Measurements from ENCODE around the gene METTL8. TPM values are rescaled to one million over a fixed set of nuclear protein-coding genes. Genes with fewer than 3 reads are reported as not detected.
A peak's percentile ranks its signal among the peaks of the same experiment; 100 is the strongest.

METTL8 gene
- polyA plus RNA-seq, 6 donors from 2014 or later = 25.9 to 70.3 (median 54.4) TPM

- peak overlapping the region in 2 of 6 donors; percentile 73 to 78 for H3K27ac Mint-ChIP-seq
- no peaks in the 10 kb centered on the region for H3K36me3 Mint-ChIP-seq
- no peaks in the 10 kb centered on the region for H3K27me3 Mint-ChIP-seq
- ATAC-seq (ENCODE audit: low read depth in 2 of 2) (no peak), DNase-seq (no peak)
- H3K4me1 Mint-ChIP-seq = peaks cover 32 to 48% (median 40%) of the 10 kb centered on the region in 3 donors
- H3K4me3 Mint-ChIP-seq = no peak overlapping the region
- peaks cover 0 to 6% (median under 1%) of the 10 kb centered on the region in 7 donors for H3K9me3 Mint-ChIP-seq
Observed at GRCh38 chr2:171345971-171346722, 87.6 kb downstream of the METTL8 start.

- H3K36me3 Mint-ChIP-seq = no peaks in the 10 kb centered on the region
- ATAC-seq (ENCODE audit: low read depth in 2 of 2) = no peak
- no peak for DNase-seq
- H3K27ac Mint-ChIP-seq = peak overlapping the region in 2 of 6 donors; percentile 10 to 37
- H3K4me3 Mint-ChIP-seq = no peak overlapping the region
- peaks cover 32 to 48% (median 42%) of the 10 kb centered on the region in 3 donors for H3K4me1 Mint-ChIP-seq
- H3K27me3 Mint-ChIP-seq = no peaks in the 10 kb centered on the region
- no peaks in the 10 kb centered on the region for H3K9me3 Mint-ChIP-seq
Observed at GRCh38 chr2:171344182-171344581, 89.6 kb downstream of the METTL8 start.

- ATAC-seq (ENCODE audit: low read depth in 2 of 2) = no peak
- peak overlapping the region in 4 of 6 donors; percentile 33 to 90 (median 74) for H3K27ac Mint-ChIP-seq
- peaks cover 31 to 52% (median 42%) of the 10 kb centered on the region in 3 donors for H3K4me1 Mint-ChIP-seq
- DNase-seq = no peak
- H3K9me3 Mint-ChIP-seq = no peaks in the 10 kb centered on the region
- no peak overlapping the region for H3K4me3 Mint-ChIP-seq
- H3K36me3 Mint-ChIP-seq = no peaks in the 10 kb centered on the region
- no peaks in the 10 kb centered on the region for H3K27me3 Mint-ChIP-seq
Observed at GRCh38 chr2:171342067-171342413, 91.8 kb downstream of the METTL8 start.

GRCh38 chr2:171341394-171342066, 92.3 kb downstream of the METTL8 start:
- ATAC-seq (ENCODE audit: low read depth in 2 of 2) (no peak), DNase-seq (no peak)
- H3K9me3 Mint-ChIP-seq = no peaks in the 10 kb centered on the region

GRCh38 chr2:171334946-171335345, 98.8 kb downstream of the METTL8 start:
- DNase-seq = no peak
- ATAC-seq (ENCODE audit: low read depth in 2 of 2) = no peak
- Mint-ChIP-seq H3K27me3 (no peaks in the 10 kb centered on the region), H3K27ac (peak overlapping the region in 5 of 6 donors; percentile 62 to 88 (median 79)), H3K4me3 (peak overlapping the region in 2 of 8 donors; percentile 13 to 26), H3K36me3 (no peaks in the 10 kb centered on the region), H3K4me1 (peaks cover 28 to 66% (median 30%) of the 10 kb centered on the region in 3 donors), H3K9me3 (no peaks in the 10 kb centered on the region)

More at GRCh38 chr2:171341394-171342066, 92.3 kb downstream of the METTL8 start:
- Mint-ChIP-seq H3K36me3 (no peaks in the 10 kb centered on the region), H3K27me3 (no peaks in the 10 kb centered on the region), H3K4me1 (peaks cover 29 to 52% (median 40%) of the 10 kb centered on the region in 3 donors), H3K4me3 (no peak overlapping the region), H3K27ac (peak overlapping the region in 5 of 6 donors; percentile 28 to 80 (median 60))

- Mint-ChIP-seq H3K27ac (peak overlapping the region in 4 of 6 donors; percentile 16 to 88 (median 66)), H3K4me3 (no peak overlapping the region), H3K27me3 (no peaks in the 10 kb centered on the region), H3K4me1 (peaks cover 28 to 72% (median 30%) of the 10 kb centered on the region in 3 donors), H3K9me3 (no peaks in the 10 kb centered on the region), H3K36me3 (no peaks in the 10 kb centered on the region)
- DNase-seq (no peak), ATAC-seq (ENCODE audit: low read depth in 2 of 2) (no peak)
Observed at GRCh38 chr2:171334171-171334570, 99.6 kb downstream of the METTL8 start.

- Mint-ChIP-seq H3K36me3 (no peaks in the 10 kb centered on the region), H3K4me1 (peaks cover 36 to 69% (median 38%) of the 10 kb centered on the region in 3 donors), H3K27me3 (no peaks in the 10 kb centered on the region), H3K27ac (peak overlapping the region; percentile 58 to 94 (median 86)), H3K9me3 (no peaks in the 10 kb centered on the region), H3K4me3 (peak overlapping the region in 5 of 8 donors; percentile 27 to 59 (median 49))
- no peak for DNase-seq
- ATAC-seq (ENCODE audit: low read depth in 2 of 2) = peak; percentile 37 to 46
Observed at GRCh38 chr2:171330155-171330956, 103.4 kb downstream of the METTL8 start.

GRCh38 chr2:171327043-171327496, 106.7 kb downstream of the METTL8 start:
- Mint-ChIP-seq H3K9me3 (no peaks in the 10 kb centered on the region), H3K4me1 (peaks cover 39 to 79% (median 48%) of the 10 kb centered on the region in 3 donors), H3K27ac (peak overlapping the region; percentile 78 to 98 (median 96)), H3K4me3 (peak overlapping the region in 6 of 8 donors; percentile 78 to 91 (median 86)), H3K36me3 (no peaks in the 10 kb centered on the region), H3K27me3 (no peaks in the 10 kb centered on the region)
- no peak for DNase-seq
- no peak for ATAC-seq (ENCODE audit: low read depth in 2 of 2)

- ATAC-seq (ENCODE audit: low read depth in 2 of 2) = peak; percentile 73 to 79
Observed at GRCh38 chr2:171325886-171326585, 107.8 kb downstream of the METTL8 start.

GRCh38 chr2:171323971-171324528, 109.7 kb downstream of the METTL8 start:
- H3K27ac Mint-ChIP-seq = peak overlapping the region; percentile 91 to 98 (median 98)
- peak; percentile 39 to 43 for ATAC-seq (ENCODE audit: low read depth in 2 of 2)
- H3K27me3 Mint-ChIP-seq = no peaks in the 10 kb centered on the region
- peaks cover 12% of the 10 kb centered on the region in 2 donors for H3K36me3 Mint-ChIP-seq
- H3K4me3 Mint-ChIP-seq = peak overlapping the region; percentile 78 to 93 (median 86)
- H3K4me1 Mint-ChIP-seq = peaks cover 59 to 88% (median 70%) of the 10 kb centered on the region in 3 donors
- peak; percentile 31 for DNase-seq
- H3K9me3 Mint-ChIP-seq = no peaks in the 10 kb centered on the region

More at GRCh38 chr2:171325886-171326585, 107.8 kb downstream of the METTL8 start:
- Mint-ChIP-seq H3K27ac (peak overlapping the region; percentile 78 to 98 (median 96)), H3K27me3 (no peaks in the 10 kb centered on the region), H3K9me3 (no peaks in the 10 kb centered on the region), H3K36me3 (peaks cover 4 to 8% of the 10 kb centered on the region in 2 donors), H3K4me3 (peak overlapping the region; percentile 78 to 93 (median 86)), H3K4me1 (peaks cover 46 to 86% (median 55%) of the 10 kb centered on the region in 3 donors)
- DNase-seq = peak; percentile 58

GRCh38 chr2:171322928-171323327, 110.9 kb downstream of the METTL8 start:
- no peak for ATAC-seq (ENCODE audit: low read depth in 2 of 2)
- Mint-ChIP-seq H3K4me3 (peak overlapping the region; percentile 78 to 93 (median 86)), H3K4me1 (peaks cover 70 to 93% (median 77%) of the 10 kb centered on the region in 3 donors), H3K27ac (peak overlapping the region; percentile 91 to 98 (median 98)), H3K27me3 (no peaks in the 10 kb centered on the region), H3K9me3 (no peaks in the 10 kb centered on the region), H3K36me3 (peaks cover 12% of the 10 kb centered on the region in 2 donors)
- DNase-seq = no peak

- Mint-ChIP-seq H3K36me3 (peaks cover 12% of the 10 kb centered on the region in 2 donors), H3K27ac (peak overlapping the region in 5 of 6 donors; percentile 4 to 95 (median 90)), H3K4me1 (peaks cover 60 to 88% (median 65%) of the 10 kb centered on the region in 3 donors), H3K4me3 (peak overlapping the region; percentile 1 to 83 (median 56)), H3K27me3 (no peaks in the 10 kb centered on the region), H3K9me3 (no peaks in the 10 kb centered on the region)
- ATAC-seq (ENCODE audit: low read depth in 2 of 2) (no peak), DNase-seq (no peak)
Observed at GRCh38 chr2:171320731-171321130, 113.1 kb downstream of the METTL8 start.

Measured in naive B cell (primary cell).